Measurements from ENCODE around the gene SLC1A2.
"Not testable (repeated sequence)": the region's sequence is repeated elsewhere in the genome, so short reads cannot be mapped to it uniquely, and the experiment has no call there.

SLC1A2 gene

GRCh38 chr11:35227576-35228327 lies 191.6 kb downstream of the SLC1A2 start:
- no peaks in the 10 kb centered on the region for H3K27me3 ChIP-seq (ENCODE audit: insufficient read depth, poor library complexity, severe bottlenecking)
- H3K4me3 ChIP-seq (replicated peaks; ENCODE audit: insufficient read depth, low read length), result no peak overlapping the region
- DNase-seq (ENCODE audit: low read depth in 1 of 2, low spot score in 1 of 2), result peak; percentile 71 to 88
- H3K27ac ChIP-seq (replicated peaks), result peak overlapping the region; percentile 65
- TF ChIP-seq SPI1 (IDR thresholded peaks at IDR 0.05; ENCODE audit: borderline replicate concordance, low read depth), result peak; percentile 46; the same call in 1 of the 2 replicates
- no peak for TF ChIP-seq GABPA (IDR thresholded peaks at IDR 0.05; ENCODE audit: low read depth)

- H3K27me3 ChIP-seq (ENCODE audit: insufficient read depth, poor library complexity, severe bottlenecking); H3K4me3 ChIP-seq (replicated peaks; ENCODE audit: insufficient read depth, low read length): not testable (repeated sequence)
Measured at GRCh38 chr11:35226756-35227155, 192.6 kb downstream of the SLC1A2 start.

GRCh38 chr11:35225946-35226520 lies 193.3 kb downstream of the SLC1A2 start:
- no peak for TF ChIP-seq GABPA (IDR thresholded peaks at IDR 0.05; ENCODE audit: low read depth)
- no peak for TF ChIP-seq SPI1 (IDR thresholded peaks at IDR 0.05; ENCODE audit: borderline replicate concordance, low read depth)
- TF ChIP-seq POLR2AphosphoS5 (IDR thresholded peaks at IDR 0.05; ENCODE audit: low read depth), result no peak
- TF ChIP-seq CTCF (IDR thresholded peaks at IDR 0.05; ENCODE audit: insufficient read depth, low read length), result no peak
- no peak for TF ChIP-seq REST (IDR thresholded peaks at IDR 0.05; ENCODE audit: insufficient replicate concordance, low read depth)
- no peak overlapping the region for H3K4me3 ChIP-seq (replicated peaks; ENCODE audit: insufficient read depth, low read length)
- DNase-seq (ENCODE audit: low read depth in 1 of 2, low spot score in 1 of 2), result no peak

More at GRCh38 chr11:35226756-35227155, 192.6 kb downstream of the SLC1A2 start:
- H3K27ac ChIP-seq (replicated peaks), result peak overlapping the region; percentile 65; the same call in 1 of the 2 replicates
- not testable (repeated sequence) for DNase-seq (ENCODE audit: low read depth in 1 of 2, low spot score in 1 of 2)

GRCh38 chr11:35223991-35224390 lies 195.4 kb downstream of the SLC1A2 start:
- H3K27ac ChIP-seq (replicated peaks), result no peak overlapping the region
- no peaks in the 10 kb centered on the region for H3K27me3 ChIP-seq (ENCODE audit: insufficient read depth, poor library complexity, severe bottlenecking)
- TF ChIP-seq GABPA (IDR thresholded peaks at IDR 0.05; ENCODE audit: low read depth), result no peak
- TF ChIP-seq SPI1 (IDR thresholded peaks at IDR 0.05; ENCODE audit: borderline replicate concordance, low read depth), result no peak
- TF ChIP-seq POLR2AphosphoS5 (IDR thresholded peaks at IDR 0.05; ENCODE audit: low read depth), result no peak
- no peak for TF ChIP-seq CTCF (IDR thresholded peaks at IDR 0.05; ENCODE audit: insufficient read depth, low read length)
- TF ChIP-seq REST (IDR thresholded peaks at IDR 0.05; ENCODE audit: insufficient replicate concordance, low read depth), result no peak
- H3K4me3 ChIP-seq (replicated peaks; ENCODE audit: insufficient read depth, low read length), result no peak overlapping the region
- no peak for DNase-seq (ENCODE audit: low read depth in 1 of 2, low spot score in 1 of 2)

More at GRCh38 chr11:35225946-35226520, 193.3 kb downstream of the SLC1A2 start:
- Histone ChIP-seq H3K27me3 (ENCODE audit: insufficient read depth, poor library complexity, severe bottlenecking) (no peaks in the 10 kb centered on the region), H3K27ac (replicated peaks) (no peak overlapping the region)
